ENCODE results near the gene CYP8B1. TPM values are rescaled to one million over a fixed set of nuclear protein-coding genes. Genes with fewer than 3 reads are reported as not detected.

The CYP8B1 gene
- total and polyA plus RNA-seq, 2 of the 13 experiments (the other 11 are each of a cell fraction or from before 2014, with no cell fraction given): 0.58 to 2.0 TPM

DNA sequence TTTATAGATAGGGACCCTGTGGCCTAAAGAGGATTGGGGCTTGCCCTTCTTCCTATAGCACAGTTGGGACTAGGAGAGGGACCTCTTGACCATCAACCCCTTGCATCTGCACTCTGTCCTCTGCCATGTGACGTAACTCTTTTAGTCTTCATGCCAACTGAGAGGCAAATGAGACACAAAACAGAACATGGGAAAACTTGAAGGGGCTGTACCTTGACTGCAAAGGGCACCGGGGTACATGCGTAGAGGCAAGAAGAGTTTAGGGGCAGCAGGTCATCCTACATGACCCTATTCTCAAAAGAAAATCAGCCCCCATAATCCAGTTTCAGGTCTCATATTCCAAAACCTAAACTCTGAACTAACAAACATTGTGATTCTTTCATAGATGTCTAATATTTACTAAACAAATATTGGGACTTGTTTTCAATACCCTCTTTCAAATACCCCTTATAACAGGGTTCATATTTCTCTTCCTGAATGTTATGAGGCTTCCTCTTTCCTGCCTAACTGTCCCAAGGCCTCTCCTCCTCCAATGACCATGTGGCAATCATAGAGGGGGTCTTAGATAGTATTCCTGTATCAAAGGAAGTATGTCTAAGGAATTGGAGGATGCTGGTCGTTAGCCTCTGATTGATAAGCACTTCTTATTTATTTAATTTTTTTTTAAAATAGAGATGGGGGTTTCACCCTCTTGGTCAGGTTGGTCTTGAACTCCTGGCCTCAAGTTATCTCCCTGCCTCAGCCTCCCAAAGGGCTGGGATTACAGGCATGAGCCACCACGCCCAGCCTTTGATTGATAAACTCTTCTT lies 45.8 kb downstream of the CYP8B1 start (continued):
- TF ChIP-seq ZNF841 (CRISPR knock-in tag; IDR thresholded peaks at IDR 0.05; ENCODE audit: borderline replicate concordance) (no peak), TBL1XR1 (IDR thresholded peaks at IDR 0.05; ENCODE audit: borderline replicate concordance, low read length, partially characterized antibody) (no peak), FOXO1 (CRISPR knock-in tag; IDR thresholded peaks at IDR 0.05) (no peak), XBP1 (CRISPR knock-in tag; IDR thresholded peaks at IDR 0.05) (no peak), ZMYM4 (CRISPR knock-in tag; IDR thresholded peaks at IDR 0.05) (peak; percentile 64), ZNF678 (CRISPR knock-in tag; IDR thresholded peaks at IDR 0.05) (no peak), ETV6 (CRISPR knock-in tag; conservative IDR thresholded peaks at IDR 0.05) (no peak), ZBTB21 (CRISPR knock-in tag; IDR thresholded peaks at IDR 0.05) (no peak), KDM6A (CRISPR knock-in tag; IDR thresholded peaks at IDR 0.05; ENCODE audit: low read depth) (peak; percentile 10; the same call in 1 of the 2 replicates), RFX5 (IDR thresholded peaks at IDR 0.05; ENCODE audit: low read depth, low read length) (no peak), ZNF775 (CRISPR knock-in tag; IDR thresholded peaks at IDR 0.05; ENCODE audit: borderline replicate concordance) (no peak), KMT2B (CRISPR knock-in tag; IDR thresholded peaks at IDR 0.05) (no peak; the same call in 1 of the 2 replicates), NFE2L2 (IDR thresholded peaks at IDR 0.05; ENCODE audit: low read length) (no peak), SP2 (CRISPR knock-in tag; IDR thresholded peaks at IDR 0.05) (no peak), ZNF143 (CRISPR knock-in tag; IDR thresholded peaks at IDR 0.05) (no peak), SAFB2 (CRISPR knock-in tag; IDR thresholded peaks at IDR 0.05; ENCODE audit: borderline replicate concordance, low read depth) (no peak)
- TF ChIP-seq, protein P1, sequence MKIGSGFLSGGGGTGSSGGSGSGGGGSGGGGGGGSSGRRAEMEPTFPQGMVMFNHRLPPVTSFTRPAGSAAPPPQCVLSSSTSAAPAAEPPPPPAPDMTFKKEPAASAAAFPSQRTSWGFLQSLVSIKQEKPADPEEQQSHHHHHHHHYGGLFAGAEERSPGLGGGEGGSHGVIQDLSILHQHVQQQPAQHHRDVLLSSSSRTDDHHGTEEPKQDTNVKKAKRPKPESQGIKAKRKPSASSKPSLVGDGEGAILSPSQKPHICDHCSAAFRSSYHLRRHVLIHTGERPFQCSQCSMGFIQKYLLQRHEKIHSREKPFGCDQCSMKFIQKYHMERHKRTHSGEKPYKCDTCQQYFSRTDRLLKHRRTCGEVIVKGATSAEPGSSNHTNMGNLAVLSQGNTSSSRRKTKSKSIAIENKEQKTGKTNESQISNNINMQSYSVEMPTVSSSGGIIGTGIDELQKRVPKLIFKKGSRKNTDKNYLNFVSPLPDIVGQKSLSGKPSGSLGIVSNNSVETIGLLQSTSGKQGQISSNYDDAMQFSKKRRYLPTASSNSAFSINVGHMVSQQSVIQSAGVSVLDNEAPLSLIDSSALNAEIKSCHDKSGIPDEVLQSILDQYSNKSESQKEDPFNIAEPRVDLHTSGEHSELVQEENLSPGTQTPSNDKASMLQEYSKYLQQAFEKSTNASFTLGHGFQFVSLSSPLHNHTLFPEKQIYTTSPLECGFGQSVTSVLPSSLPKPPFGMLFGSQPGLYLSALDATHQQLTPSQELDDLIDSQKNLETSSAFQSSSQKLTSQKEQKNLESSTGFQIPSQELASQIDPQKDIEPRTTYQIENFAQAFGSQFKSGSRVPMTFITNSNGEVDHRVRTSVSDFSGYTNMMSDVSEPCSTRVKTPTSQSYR (CRISPR knock-in tag; IDR thresholded peaks at IDR 0.05; ENCODE audit: borderline replicate concordance): no peak; the same call in 1 of the 2 replicates
- TF ChIP-seq, protein P2, sequence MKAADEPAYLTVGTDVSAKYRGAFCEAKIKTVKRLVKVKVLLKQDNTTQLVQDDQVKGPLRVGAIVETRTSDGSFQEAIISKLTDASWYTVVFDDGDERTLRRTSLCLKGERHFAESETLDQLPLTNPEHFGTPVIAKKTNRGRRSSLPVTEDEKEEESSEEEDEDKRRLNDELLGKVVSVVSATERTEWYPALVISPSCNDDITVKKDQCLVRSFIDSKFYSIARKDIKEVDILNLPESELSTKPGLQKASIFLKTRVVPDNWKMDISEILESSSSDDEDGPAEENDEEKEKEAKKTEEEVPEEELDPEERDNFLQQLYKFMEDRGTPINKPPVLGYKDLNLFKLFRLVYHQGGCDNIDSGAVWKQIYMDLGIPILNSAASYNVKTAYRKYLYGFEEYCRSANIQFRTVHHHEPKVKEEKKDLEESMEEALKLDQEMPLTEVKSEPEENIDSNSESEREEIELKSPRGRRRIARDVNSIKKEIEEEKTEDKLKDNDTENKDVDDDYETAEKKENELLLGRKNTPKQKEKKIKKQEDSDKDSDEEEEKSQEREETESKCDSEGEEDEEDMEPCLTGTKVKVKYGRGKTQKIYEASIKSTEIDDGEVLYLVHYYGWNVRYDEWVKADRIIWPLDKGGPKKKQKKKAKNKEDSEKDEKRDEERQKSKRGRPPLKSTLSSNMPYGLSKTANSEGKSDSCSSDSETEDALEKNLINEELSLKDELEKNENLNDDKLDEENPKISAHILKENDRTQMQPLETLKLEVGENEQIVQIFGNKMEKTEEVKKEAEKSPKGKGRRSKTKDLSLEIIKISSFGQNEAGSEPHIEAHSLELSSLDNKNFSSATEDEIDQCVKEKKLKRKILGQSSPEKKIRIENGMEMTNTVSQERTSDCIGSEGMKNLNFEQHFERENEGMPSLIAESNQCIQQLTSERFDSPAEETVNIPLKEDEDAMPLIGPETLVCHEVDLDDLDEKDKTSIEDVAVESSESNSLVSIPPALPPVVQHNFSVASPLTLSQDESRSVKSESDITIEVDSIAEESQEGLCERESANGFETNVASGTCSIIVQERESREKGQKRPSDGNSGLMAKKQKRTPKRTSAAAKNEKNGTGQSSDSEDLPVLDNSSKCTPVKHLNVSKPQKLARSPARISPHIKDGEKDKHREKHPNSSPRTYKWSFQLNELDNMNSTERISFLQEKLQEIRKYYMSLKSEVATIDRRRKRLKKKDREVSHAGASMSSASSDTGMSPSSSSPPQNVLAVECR (CRISPR knock-in tag; IDR thresholded peaks at IDR 0.05; ENCODE audit: borderline replicate concordance): peak; percentile 64
- TF ChIP-seq, protein P3, sequence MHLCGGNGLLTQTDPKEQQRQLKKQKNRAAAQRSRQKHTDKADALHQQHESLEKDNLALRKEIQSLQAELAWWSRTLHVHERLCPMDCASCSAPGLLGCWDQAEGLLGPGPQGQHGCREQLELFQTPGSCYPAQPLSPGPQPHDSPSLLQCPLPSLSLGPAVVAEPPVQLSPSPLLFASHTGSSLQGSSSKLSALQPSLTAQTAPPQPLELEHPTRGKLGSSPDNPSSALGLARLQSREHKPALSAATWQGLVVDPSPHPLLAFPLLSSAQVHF (CRISPR knock-in tag; IDR thresholded peaks at IDR 0.05): no peak
- TF ChIP-seq, protein P4, sequence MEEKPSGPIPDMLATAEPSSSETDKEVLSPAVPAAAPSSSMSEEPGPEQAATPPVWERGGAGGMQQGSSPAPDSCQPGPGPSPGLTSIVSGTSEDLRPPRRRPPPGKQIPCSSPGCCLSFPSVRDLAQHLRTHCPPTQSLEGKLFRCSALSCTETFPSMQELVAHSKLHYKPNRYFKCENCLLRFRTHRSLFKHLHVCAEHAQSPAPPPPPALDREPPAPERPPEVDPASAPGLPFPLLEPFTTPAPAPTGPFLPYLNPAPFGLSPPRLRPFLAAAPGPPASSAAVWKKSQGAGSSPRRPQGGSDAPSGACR (CRISPR knock-in tag; IDR thresholded peaks at IDR 0.05): peak; percentile 65; the same call in 1 of the 2 replicates
- TF ChIP-seq, protein P5, sequence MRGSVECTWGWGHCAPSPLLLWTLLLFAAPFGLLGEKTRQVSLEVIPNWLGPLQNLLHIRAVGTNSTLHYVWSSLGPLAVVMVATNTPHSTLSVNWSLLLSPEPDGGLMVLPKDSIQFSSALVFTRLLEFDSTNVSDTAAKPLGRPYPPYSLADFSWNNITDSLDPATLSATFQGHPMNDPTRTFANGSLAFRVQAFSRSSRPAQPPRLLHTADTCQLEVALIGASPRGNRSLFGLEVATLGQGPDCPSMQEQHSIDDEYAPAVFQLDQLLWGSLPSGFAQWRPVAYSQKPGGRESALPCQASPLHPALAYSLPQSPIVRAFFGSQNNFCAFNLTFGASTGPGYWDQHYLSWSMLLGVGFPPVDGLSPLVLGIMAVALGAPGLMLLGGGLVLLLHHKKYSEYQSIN (CRISPR knock-in tag; IDR thresholded peaks at IDR 0.05; ENCODE audit: borderline replicate concordance): no peak

All from HepG2 (cell line).